ENCODE measurements around the gene SP2. TPM values are rescaled to one million over a fixed set of nuclear protein-coding genes. Genes with fewer than 3 reads are reported as not detected.

The SP2 gene
- total RNA-seq, 1 experiment from 2014 or later = 22.2 TPM

DNA sequence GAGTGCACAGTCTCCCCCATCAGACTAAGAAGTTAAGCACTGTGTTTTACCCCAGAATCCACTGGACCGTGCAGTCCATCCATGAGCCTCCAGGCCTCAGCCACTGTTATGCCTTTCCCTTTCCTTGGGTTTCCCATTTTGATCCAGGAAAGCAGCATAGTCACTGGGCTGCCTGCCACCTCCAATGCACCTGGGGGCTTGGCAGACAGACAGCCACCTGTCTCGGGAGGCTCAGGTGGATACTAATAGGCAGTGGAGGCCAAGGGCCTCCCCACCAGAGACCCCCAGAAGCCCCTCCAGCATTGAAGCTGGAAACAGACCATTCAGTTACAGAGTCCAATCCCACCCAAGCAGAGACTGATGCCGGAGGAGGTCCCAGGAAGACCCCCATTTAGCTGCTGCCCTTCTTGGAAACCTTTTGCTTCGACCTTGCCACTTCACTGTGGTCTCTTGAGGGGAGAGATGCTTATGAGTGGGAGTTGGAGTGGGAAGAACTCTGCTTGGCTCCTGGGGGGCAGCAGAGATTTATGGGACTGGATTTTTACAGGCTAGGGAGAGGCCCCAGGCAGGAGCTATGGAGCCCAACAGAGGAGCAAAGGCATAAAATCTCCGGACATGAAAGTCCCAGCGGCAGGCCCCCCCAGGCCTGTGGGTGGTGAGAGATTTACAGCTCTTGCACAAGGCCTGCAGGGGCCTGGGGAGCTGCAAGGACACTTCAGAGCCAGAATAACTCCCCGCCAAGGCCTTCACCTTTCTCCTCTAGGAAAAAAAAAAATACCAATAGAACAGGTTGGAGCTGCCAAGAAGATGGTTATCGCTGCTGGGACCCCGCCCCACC, 12.2 kb upstream of the SP2 start:
- no peak overlapping the region for H3K27ac ChIP-seq (ENCODE audit: low read depth, low read length)
- no peaks in the 10 kb centered on the region for H3K79me2 ChIP-seq (ENCODE audit: insufficient read depth, low read length)
- no peaks in the 10 kb centered on the region for H3K36me3 ChIP-seq (ENCODE audit: control insufficient read depth in 1 of 2, insufficient read depth in 2 of 2, low read length in 2 of 2)
- no peak overlapping the region for H3K9ac ChIP-seq (ENCODE audit: low read length)
- no peak for TF ChIP-seq CTCF (IDR thresholded peaks at IDR 0.05 in 2 of 3, conservative IDR thresholded peaks at IDR 0.05 in 1 of 3; ENCODE audit: borderline replicate concordance in 1 of 3, insufficient read depth in 1 of 3, low read depth in 2 of 3, low read length in 2 of 3)
- no peak for TF ChIP-seq CEBPB (IDR thresholded peaks at IDR 0.05; ENCODE audit: low read depth)
- TF ChIP-seq JUND (IDR thresholded peaks at IDR 0.05) = no peak
- TF ChIP-seq EZH2phosphoT487 (IDR thresholded peaks at IDR 0.05; ENCODE audit: borderline replicate concordance) = no peak
- no peak for TF ChIP-seq MAX (IDR thresholded peaks at IDR 0.05)
- TF ChIP-seq POLR2A (IDR thresholded peaks at IDR 0.05; ENCODE audit: borderline replicate concordance, extremely low read depth, insufficient read depth, insufficient read length) = no peak
- TF ChIP-seq ELF1 (IDR thresholded peaks at IDR 0.05; ENCODE audit: borderline replicate concordance, low read depth) = no peak
- no peak for TF ChIP-seq SP1 (IDR thresholded peaks at IDR 0.05; ENCODE audit: low read depth)
- H3K9me2 ChIP-seq (ENCODE audit: insufficient read depth) = no peaks in the 10 kb centered on the region
- CTCF ChIA-PET = interaction anchor here (2.3 to 3.5 kb wide), 3 partner anchors 40 to 42 kb away, joined by 7 to 26 read pairs (median 26); partner anchors contain the start of gene SCRN2
- H3K4me2 ChIP-seq (ENCODE audit: low read length) = no peak overlapping the region
- H3K9me3 ChIP-seq (ENCODE audit: control insufficient read depth in 1 of 2, insufficient read depth in 1 of 2, low read depth in 1 of 2, low read length in 2 of 2) = no peaks in the 10 kb centered on the region
- POLR2A ChIA-PET = interaction anchor here (1.0 to 3.6 kb wide), 3 partner anchors 12 to 33 kb away, joined by 3 to 19 read pairs (median 3); partner anchors contain the start of genes SP2 and SP6
- intact Hi-C loops (cut with micrococcal nuclease) = no loop called here
- no peak overlapping the region for H2AFZ ChIP-seq (ENCODE audit: low read depth, low read length, poor library complexity, severe bottlenecking)
- RAD21 ChIA-PET (ENCODE audit: low non-redundant PET in 1 of 2, low total read pairs in 2 of 2, uncharacterized antibody in 2 of 2, unreplicated experiment in 2 of 2) = interaction anchor here in 1 of 2 experiments (1.2 kb wide), 1 partner anchor 43 kb away, joined by 3 read pairs; the partner anchor contains the start of gene SCRN2
- H3K4me1 ChIP-seq (ENCODE audit: control insufficient read depth in 1 of 2, insufficient read depth in 2 of 2, low read length in 2 of 2) = peaks cover 0 to 32% of the 10 kb centered on the region in 2 experiments; a peak in 2 of 4 replicates
- ATAC-seq = no peak
- H4K20me1 ChIP-seq (ENCODE audit: insufficient read depth) = no peaks in the 10 kb centered on the region
- no peaks in the 10 kb centered on the region for H3K27me3 ChIP-seq (ENCODE audit: insufficient read depth, low read length)
- BruUV-seq (replicated peaks) = no TSS peak
- DNase-seq (ENCODE audit: low read depth, low spot score) = no peak
- H3K4me3 ChIP-seq (replicated peaks in 1 of 2; ENCODE audit: low read depth in 1 of 2, low read length in 2 of 2) = no peak overlapping the region
